GM10266 (cell line): Measurements from ENCODE around the gene MTHFD2L.
"Not testable (repeated sequence)": the region's sequence is repeated elsewhere in the genome, so short reads cannot be mapped to it uniquely, and the experiment has no call there.

Experiments used
- DNase-seq: peaks from one replicate; pipeline ENCODE4 v3.0.0; 2012; ENCODE audit errors: extremely low spot score
- CTCF ChIP-seq: IDR thresholded peaks from 2 replicates; pipeline ENCODE4 v1.5.1; 2012; ENCODE audit warnings: mild to moderate bottlenecking, low read depth; ENCODE audit not compliant: control insufficient read depth, insufficient read depth; ENCODE audit errors: missing control alignments

Gene MTHFD2L

GRCh38 chr4:74334636-74335035, 176.7 kb downstream of the MTHFD2L start:
- no peak for DNase-seq
- no peak for TF ChIP-seq CTCF

GRCh38 chr4:74335341-74336021, 177.6 kb downstream of the MTHFD2L start:
- no peak for TF ChIP-seq CTCF
- no peak for DNase-seq

- no peak for DNase-seq
- no peak for TF ChIP-seq CTCF
These were observed 180.9 kb downstream of the MTHFD2L start for GRCh38 chr4:74338792-74339333.

- TF ChIP-seq CTCF: no peak
- no peak for DNase-seq
These were observed 181.6 kb downstream of the MTHFD2L start for GRCh38 chr4:74339501-74339900.

GRCh38 chr4:74340421-74340820, 182.5 kb downstream of the MTHFD2L start:
- not testable (repeated sequence) for DNase-seq

- TF ChIP-seq CTCF: no peak
- no peak for DNase-seq
These were observed 186.1 kb downstream of the MTHFD2L start for GRCh38 chr4:74344031-74344430.
